NCI-H446 (cell line): Measurements from ENCODE around the gene DNAL1.

Source experiments
- DNase-seq, 2 experiments: peaks; one replicate each; lab custom pipeline; 2025; lab: John Stamatoyannopoulos, UW

DNAL1 gene

DNA sequence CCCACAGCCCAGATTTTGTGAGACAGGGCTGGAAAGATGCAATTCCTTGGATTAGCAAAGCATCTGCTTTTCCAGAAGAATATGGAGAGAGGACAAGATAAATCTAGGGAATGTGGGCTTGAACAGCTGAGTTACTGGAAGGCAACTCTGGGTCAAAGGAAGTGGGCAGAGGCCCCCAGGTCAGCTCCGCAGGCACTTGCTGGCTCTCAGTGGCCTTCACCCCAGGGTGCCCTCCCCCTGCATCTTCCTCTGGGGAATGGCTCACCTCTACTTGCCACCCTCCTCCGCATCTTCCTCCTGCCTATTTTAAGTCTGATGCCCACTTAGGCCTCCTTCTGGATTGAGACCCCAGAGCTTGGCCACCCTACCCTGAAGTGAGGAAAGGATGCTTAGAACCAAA, 79.9 kb downstream of the DNAL1 start:
- no peak for DNase-seq

DNA sequence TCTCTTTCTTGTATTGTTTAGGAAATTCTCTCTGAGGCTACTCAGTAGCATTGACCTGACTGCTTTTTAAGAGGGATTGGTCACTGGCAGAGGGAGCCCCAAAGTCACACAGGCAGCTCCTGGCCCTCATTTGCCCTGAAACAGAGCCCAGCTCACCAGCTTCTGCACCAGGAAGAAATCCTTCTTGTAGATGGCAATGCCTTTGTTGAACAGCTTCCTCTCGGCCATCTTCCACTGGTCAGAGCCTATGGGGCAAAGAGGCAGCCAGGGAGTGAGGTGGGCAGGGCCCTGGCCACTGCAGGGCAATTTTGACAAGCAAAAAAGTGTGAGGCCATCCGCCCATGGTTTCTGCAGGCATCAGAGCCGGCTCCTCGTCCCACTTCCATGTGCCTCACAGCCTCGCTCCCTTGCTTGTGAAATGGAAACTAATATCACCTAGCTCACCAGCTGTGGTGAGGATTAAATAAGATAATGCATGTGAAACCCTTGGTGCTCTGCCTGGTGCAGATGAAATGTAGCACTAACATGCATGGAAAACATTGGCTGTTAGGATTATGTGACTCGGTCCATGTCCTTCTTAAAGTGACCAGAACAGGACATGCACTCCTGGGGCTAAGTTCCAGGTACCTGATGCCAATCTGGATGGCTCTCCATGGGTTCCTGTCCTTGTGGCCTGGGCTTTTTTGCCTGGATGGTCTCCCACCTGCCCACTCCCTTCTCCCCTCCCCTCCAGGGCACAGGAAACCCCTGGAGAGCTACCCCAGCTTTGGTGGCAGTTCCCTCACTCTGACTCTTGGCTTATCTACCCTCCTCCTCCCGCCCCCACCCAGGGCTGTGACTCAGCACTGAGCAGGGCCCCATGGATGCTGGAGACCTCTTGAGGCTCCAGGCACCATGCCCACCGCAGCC, 80.6 kb downstream of the DNAL1 start:
- no peak for DNase-seq

DNA sequence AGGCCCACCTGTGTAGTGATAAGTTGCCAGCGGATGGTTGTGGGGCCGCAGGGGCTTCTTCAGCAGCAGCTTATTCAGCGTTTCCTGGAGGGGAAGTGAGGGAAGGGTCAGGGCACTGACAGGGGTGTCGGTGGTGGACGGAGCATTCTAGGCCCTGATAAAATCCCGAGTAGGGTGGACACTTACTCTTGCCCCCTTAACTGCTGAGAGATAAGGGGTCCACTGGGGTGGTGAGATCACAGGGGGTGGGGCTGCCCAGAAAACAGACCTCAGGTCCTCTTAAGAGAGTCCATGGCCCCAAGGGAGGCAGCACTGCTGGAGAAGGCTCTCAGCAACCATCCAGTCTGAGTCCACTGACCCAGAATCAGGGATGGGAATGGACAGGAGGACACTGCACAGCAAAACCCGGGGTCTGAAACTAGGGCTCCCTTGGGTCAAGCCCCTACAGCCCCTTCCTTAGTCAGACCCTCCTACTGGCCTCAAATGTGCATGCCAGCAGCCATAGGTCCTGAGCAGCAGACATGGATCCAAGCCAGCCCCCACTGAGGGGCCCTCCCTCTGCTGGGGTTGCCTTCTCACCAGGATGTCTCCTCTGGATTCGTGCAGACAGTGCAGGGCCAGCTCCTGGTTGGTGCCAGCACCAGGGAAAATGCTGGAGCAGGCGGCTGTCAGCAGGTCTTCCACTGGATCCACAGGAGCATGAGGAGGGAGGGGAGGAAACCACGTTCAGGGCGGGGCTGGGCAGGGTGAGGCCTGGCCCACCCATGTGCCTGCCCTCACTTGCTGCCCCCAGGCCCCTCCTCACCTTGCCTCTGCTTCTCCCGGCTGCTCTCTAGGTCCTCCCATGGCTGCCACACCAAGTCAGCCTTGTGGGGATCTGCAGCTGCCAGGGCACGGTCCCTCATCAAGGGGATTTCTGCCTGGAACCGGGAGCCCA, 81.5 kb downstream of the DNAL1 start:
- DNase-seq: no peak

GRCh38 chr14:73727166-73727565, 82.4 kb downstream of the DNAL1 start:
- no peak for DNase-seq

DNA sequence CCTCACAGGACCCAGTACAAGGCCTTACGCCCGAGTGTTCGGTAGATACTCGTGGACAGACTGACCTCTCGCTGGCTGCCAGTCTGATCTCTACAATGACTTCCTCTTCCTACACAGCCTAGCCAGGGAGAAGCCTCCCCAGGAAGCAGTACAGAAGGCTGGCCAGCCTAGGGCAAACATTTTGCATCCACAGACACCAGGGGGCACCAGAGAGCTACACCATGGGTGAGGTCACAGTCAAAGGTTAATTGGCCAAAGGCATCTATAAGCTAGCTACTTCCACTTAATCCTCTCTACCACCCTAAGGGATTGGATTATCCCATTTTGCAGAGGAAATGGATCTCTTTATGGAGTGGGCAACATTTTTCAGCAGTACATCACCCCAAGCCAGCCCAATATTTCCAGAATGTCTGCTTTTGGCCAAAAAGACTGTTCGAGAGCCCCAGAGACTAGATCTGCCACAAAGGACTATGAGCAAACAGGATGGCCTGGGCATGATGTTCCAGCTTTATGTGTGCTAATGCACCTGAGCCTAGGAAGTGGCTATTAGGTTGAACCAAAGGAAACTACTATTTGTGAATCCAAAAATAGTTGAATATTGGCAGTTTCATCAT, 84.0 kb downstream of the DNAL1 start:
- peak; percentile 34 to 66 for DNase-seq

GRCh38 chr14:73729556-73730265, 84.9 kb downstream of the DNAL1 start:
- no peak for DNase-seq

GRCh38 chr14:73731111-73731510, 86.3 kb downstream of the DNAL1 start:
- no peak for DNase-seq

DNA sequence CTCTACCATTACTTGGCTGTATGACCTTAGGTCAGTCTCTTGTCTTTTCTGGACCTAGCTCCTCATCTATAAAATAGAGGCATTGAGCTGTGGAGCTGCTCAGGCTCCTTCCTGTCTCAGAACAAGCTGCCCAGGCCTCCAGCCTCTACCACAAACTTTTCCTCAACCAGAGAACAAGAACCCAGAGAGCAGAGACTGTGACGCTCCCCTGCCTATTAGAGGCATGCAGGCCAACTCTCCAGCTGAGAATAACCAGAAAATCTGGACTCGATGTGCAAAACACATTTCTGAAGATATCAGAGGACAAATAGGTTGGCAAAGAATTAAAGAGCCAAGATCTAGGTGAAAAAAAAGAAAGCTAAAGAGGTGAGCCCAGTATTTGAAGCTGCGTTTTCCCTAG, 87.2 kb downstream of the DNAL1 start:
- no peak for DNase-seq

DNA sequence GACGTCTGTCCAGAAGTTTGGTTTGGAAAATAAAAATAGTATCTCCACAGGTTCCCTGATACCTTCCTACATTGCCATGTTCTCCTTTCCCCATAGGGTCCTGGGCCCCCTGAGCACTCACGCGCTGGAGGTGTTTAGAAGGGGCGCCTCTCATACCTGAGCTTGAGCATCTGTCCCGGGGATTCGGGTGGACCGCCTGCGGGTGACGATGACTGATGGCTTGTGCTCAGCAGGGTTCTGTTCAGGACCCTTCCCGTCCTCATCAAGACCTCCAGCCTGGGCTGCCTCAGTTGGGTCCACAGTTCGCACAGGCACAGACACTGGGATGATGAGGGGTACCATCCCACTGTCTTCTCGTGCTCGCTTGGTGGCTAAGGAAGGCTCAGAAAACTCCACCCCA, 92.1 kb downstream of the DNAL1 start:
- DNase-seq: no peak

DNA sequence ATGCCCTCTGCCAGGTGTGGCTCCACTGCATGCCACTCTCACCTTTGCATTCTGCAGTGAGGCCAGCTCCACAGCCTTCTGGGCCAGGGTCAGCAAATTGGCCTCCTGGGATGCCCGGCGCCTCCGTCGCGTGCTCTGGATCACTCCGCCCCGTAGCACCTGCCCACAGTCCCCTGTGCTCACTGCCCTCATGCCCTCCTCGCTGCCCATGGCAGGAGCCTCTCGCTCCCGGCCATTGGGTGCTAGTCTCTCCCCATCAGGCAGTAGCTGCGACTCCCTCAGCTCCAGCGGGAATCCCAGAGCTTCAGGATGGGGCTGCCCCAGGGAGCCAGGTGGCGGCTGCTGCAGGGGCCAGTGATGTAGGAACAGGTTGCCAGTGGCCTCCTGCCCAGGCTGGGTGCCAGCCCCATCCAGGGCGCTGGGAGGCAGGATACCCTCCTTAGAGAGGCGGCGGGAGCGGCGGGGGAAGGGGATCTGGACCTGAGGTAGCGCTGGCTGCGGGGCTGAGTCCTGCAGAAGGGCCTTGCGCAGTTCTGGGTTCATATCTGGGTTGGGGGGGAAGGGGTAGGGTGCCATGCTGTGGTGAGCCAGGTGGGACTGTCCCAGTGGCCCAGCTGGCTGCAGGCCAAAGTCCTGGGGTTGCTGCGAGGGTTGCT, 93.9 kb downstream of the DNAL1 start:
- no peak for DNase-seq

GRCh38 chr14:73739174-73739898, 94.5 kb downstream of the DNAL1 start:
- no peak for DNase-seq

GRCh38 chr14:73739899-73740617, 95.3 kb downstream of the DNAL1 start:
- DNase-seq: no peak

- no peak for DNase-seq
These were observed 96.0 kb downstream of the DNAL1 start for GRCh38 chr14:73740618-73741326.

GRCh38 chr14:73741386-73741875, 96.6 kb downstream of the DNAL1 start:
- no peak for DNase-seq

DNA sequence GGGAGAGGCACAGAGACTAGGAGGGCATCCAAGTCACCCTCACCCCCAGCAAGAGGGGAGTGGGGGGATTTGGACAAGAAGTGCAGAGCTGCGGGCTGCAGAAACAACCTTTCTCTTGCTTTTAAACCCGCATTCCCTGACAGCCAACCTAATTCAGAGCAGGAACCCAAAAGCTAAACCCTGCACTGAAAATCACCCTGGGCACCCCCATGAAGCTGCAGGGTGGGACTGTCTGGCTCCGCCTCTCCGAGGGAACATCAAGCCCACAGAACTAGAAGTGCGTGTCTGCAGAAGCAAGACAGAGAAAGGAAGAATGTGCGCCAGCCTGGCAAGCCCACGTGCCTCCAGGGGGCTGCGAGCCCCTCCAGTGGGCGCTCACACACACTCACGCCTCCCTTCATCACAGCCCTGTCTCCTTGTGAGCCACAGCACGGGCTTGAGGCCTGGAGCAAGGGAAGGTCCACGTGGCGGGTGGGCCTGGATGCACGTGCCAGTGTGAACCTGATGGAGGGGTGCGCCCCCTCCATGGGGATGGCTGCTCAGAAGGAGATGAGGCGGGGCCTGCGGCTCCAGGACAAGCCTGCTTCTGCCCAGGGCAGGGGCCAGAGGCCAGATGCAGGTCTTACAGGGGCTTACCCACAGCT, 97.2 kb downstream of the DNAL1 start:
- no peak for DNase-seq

DNA sequence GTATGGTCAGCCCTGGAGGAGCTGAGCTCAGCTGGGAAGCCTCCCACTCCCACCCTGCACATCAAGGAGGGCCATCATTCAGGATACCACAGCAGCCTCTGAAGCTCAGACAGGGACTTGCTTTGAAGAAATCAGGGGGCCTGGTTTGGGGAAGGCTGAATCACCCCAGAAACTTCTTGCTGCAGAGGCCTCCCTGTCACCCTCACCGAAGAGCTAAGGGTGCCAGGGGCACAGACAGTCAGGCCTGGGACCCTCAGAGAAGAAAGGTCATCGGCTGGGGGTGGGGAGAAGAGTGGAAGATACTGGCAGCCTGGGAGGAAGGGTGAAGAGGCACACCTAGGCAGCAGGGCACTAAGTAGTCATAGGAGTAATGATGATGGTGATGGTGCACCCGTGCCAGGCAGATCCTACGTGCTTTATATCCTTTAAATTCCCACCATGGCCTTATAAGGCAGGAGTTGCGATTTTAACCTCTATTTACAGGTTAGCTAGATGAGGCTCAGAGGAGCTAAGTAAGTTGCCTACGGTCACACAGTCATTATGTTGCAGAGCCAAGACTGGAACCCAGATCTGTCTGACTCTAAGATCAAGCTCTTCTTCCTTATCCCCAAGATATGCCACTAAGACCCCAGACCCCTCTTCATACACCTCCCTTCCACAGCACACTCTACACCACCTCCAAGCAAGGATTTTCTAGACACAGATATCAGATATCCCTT, 97.9 kb downstream of the DNAL1 start:
- DNase-seq: no peak

DNA sequence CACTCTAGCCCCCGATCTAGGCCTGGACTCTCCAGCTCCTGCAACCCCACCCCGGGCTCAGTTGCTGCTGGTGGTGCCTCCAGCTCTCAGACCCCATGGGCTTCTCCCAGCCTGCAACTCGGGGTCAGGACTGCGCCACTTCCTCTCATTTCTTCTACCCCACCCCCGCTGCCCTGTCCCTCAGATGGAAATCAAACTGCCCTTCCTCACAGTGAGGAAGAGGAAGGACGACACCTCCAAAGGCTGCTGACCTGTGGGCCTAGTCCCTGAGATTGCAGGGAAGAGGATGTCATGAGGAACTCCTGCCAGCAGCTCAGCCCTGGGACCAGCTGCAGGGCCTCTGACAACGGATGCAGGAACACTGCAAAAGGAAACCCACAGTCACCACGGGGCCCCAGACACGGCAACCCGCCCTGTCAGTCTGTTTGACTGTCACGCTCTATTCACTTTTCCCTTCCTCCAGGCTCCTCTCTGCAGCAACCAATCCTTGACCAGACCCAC, 98.7 kb downstream of the DNAL1 start:
- no peak for DNase-seq
